Activated T-cell treated with anti-CD3 and anti-CD28 coated beads for 1 hour (primary cell): ENCODE results near the gene STK33.

Source experiments
- DNase-seq: peaks from one replicate; pipeline ENCODE4 v3.0.0-alpha.2; 2020; ENCODE audit warnings: low read depth

Gene STK33

GRCh38 chr11:8603696-8604077, 9.7 kb upstream of the STK33 start:
- no peak for DNase-seq

GRCh38 chr11:8601376-8602133, 7.5 kb upstream of the STK33 start:
- no peak for DNase-seq

DNA sequence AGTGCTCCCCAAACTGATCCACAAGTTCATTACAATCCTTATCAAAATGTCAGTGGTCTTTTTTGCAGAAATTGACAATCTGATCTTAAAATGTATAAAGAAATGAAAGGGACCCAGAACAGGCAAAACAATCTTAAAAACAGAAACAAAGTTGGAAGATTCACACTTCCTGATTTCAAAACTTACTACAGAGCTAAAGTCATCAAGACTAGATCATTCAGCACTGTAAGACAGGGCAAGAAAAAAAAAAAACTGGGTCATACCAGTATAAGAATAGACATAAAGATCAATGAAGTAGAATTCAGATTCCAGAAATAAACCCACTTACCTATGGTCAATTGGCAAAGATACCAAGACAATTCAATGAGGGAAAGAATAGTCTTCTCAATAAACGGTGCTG, 4.5 kb upstream of the STK33 start:
- no peak for DNase-seq

- DNase-seq: no peak
Observed at GRCh38 chr11:8597182-8597581, 3.2 kb upstream of the STK33 start.

DNA sequence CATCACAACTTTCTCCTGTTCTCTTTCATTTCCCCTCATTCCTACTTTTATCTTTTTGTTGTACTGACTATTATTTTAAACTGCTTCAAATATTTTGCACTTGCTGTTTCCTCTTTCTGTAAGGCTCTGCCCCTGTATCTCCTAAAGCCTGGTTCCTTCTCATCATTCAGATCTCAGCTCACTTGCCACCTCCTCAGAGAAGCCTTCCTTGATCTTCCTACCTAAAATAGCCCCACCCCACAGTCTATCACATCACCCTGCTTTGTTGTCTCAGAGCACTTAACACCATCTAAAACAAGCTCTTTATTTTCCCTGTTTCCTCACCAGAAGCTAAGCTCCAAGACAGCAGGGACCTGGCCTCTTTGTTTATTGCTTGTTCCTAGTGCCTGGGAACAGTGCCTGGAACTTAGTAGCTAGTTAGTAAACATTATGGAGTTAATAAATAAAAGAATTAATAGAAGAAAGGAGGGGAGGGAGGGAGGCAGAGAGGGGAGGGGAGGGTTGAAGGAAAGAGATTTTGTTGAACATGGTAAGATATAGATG, 2.5 kb upstream of the STK33 start:
- DNase-seq: no peak

GRCh38 chr11:8593455-8593854, 573 bp downstream of the STK33 start:
- DNase-seq: no peak

DNA sequence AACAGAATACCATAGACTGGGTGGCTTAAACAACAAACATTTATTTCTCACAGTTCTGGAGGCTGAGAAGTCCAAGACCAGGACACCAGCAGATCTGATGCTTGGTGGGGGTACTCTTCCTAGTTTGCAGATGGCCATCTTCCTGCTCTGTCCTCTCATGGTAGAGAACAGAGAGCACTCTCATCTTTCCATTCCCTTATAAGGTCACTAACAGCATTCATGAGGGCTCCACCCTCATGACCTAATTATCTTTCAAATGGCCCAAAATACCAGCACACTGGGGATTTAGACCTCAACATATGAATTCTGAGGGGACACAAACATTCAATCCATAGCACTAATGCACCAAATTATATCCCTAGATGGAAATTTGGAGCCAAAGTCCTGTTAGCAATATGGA, 6.1 kb downstream of the STK33 start:
- DNase-seq: no peak

DNA sequence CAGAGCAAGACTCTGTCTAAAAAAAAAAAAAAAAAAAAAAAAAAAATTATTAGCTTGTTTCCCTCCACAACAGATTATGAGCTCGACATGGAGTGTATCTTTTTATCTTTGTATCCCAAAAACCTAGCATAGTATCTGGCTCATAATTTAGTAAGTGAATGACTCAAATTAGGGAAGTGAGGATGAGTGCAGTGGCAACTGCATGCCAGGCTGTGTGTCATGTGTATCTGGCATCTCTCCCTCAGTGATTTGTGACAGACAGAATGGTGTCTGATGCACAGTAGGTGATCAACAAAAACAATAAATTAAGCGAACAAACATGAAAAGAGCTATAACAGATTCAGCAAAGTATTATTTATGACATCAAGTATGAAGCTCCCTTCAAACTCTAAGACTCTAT, 7.2 kb downstream of the STK33 start:
- DNase-seq: no peak

DNA sequence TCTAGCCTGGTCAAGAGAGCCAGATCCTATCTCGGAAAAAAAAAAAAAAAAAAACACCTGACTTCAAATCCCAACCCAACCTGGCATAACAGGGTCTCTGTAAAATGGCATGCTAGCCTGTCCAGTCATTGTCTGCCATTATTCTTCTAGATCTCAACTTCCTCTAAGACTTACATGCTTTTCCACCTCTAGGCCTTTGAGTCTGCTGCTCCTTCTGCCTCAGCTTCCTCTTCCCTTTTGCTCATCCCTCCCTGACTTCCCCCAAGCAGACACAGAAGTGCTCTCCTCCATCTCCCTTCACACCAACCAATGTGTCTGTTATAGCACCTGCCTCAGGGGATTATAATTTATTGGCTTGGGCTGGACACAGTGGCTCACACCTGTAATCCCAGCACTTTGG, 7.8 kb downstream of the STK33 start:
- DNase-seq: no peak

- DNase-seq: no peak
Observed at GRCh38 chr11:8584511-8584910, 9.5 kb downstream of the STK33 start.

DNA sequence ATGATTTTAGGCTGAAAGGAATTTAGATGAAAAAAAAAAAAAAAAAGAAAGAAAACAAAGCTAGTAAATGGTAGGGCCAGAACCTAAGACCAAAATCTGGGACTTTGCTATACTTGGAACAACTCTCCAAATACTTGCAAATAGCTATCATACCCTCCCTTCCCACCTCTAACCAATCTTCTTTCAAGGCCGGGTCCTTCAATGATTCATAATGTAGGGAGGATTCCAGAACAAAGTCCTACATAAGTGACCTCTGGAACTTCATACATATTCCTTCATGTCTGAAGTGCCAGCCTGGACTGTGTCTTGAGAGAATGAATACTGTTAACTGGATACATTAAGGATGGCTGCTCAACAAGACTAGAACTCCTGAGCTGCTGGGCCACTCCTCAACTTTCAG, 9.9 kb downstream of the STK33 start:
- no peak for DNase-seq

GRCh38 chr11:8581300-8581699, 12.7 kb downstream of the STK33 start:
- no peak for DNase-seq

- no peak for DNase-seq
Observed at GRCh38 chr11:8577791-8578581, 16.0 kb downstream of the STK33 start.

DNA sequence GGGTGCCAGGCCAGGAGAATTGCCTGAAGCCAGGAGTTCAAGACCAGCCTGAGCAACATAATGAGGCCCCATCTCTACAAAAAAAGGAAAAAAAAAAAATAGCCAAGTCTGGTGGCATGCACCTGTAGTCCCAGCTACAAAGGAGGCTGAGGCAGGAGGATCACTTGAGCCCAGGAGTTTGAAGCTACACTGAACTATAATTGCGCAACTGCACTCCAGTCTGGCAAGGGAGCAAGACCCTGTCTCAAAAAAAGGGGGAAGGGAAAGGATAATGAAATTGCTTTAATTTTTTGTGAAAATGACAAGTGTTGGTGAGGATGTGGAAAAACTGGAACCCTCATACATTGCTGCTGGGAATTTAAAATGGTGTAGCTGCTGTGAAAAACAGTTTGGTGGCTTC, 19.2 kb downstream of the STK33 start:
- no peak for DNase-seq

DNA sequence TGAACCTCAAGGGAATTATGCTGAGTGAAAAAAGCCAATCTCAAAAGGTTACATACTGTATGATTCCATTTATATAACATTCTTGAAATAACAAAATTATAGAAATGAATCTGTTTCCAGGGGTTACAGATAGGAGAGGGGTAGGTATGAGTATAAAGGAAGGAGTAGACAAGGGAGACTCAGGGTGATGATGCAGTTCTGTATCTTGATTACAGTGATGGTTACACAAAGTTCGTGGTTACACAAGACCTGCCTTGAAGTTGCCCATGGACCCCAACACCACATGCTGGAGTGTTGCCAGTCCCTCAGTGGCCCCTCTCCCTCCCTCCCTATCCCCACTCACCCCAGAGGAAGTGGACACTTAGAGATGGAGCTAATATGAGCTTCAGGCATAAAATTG, 20.3 kb downstream of the STK33 start:
- no peak for DNase-seq

DNA sequence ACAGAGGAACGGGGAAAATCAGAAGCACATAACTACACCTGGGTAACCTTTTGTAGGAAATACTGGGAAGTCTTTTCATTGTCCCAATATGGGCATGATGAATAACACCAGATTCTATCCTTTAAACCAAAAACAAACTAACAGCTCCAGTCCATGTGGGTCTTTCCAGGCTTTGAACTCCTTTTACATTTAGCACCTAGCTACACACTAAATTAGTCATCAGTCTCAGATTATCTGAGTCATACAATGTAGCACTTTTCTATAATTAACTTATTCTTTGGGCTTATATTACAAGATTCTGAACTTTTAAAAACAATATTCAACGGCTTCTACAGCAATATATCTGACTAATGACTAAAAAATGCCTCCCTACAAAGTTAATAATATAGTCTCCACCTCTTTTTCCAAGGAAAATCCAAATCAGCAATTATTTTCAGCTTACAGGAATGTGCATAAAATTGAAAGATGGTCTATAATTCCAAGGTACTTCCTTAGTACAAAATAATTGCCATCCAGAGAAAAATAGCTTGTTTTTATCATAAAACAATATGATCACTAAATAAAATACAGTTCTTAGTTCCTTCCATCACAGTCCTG, 26.3 kb downstream of the STK33 start:
- DNase-seq: no peak

DNA sequence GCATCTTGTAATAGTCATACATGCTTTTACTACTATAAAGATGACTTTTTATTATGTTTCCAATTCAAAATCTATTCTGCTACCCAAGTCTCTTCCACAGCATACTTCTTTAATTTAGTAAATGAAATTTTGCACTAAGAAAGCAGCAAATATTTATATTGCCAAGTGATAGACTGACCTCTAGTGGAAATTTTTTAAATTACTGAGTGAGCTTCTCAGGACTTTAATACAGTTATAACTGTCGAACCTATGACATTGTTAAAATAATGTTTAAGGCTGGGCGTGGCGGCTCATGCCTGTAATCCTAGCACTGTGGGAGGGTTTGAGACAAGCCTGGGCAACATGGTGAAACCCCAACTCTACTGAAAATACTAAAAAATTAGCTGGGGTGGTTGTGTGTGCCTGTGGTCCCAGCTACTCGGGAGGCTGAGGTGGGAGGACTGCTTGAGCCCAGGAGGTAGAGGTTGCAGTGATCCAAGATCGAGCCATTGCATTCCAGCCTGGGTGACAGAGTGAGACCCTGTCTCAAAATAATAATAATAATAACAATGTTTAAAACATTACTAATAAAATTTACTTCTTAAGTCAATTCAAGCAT, 27.3 kb downstream of the STK33 start:
- DNase-seq: no peak

GRCh38 chr11:8564526-8564925, 29.5 kb downstream of the STK33 start:
- DNase-seq: no peak

GRCh38 chr11:8561461-8561860, 32.6 kb downstream of the STK33 start:
- no peak for DNase-seq

DNA sequence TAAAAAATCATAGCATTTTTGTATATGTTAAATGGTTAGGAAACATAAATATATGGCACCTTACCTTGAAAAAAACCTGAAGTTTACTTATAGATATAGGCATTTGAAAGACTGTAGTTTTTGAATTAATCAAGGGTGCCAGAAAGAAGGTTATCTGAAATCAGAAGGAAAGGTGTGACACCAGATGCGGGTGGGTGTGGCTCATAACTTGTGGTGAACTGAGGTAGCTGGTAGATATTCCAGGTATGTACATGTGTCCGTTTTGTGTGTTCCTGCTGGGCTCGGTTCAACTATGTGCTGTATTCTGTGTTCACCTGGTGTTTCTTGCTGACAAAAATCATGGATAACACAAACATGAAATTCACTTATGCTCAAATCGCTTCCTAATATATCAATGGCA, 35.6 kb downstream of the STK33 start:
- no peak for DNase-seq

- no peak for DNase-seq
Observed at GRCh38 chr11:8545698-8546366, 48.2 kb downstream of the STK33 start.

DNA sequence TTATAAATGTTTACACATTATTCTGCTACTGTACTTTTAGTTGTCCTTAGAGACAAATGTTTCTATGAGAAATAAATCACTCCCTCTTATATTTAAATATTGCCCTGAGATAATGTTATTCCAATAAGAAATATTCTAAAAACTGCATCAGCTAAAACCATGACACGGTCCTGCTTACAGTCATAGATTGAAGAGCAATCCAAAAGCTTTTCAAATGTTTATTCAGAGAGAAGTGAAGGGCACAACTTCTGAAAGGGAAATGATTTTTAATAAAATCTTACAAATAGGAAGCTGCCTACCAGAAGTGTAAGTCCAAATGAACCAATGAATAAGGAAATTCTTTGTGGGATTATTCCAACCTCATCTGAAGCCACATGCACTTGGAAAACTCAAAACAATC, 49.2 kb downstream of the STK33 start:
- DNase-seq: no peak
